HG03575 (cell line): Measurements from ENCODE around the gene HDAC4.
"Not testable (repeated sequence)": the region's sequence is repeated elsewhere in the genome, so short reads cannot be mapped to it uniquely, and the experiment has no call there.

Experiments used
- ATAC-seq: cut with Tn5 transposase; IDR thresholded peaks from one replicate; pipeline ENCODE4 v1.9.1; 2021; ENCODE audit not compliant: unreplicated experiment, insufficient number of reproducible peaks, low FRiP score; ENCODE audit errors: extremely low read depth

HDAC4 gene

DNA sequence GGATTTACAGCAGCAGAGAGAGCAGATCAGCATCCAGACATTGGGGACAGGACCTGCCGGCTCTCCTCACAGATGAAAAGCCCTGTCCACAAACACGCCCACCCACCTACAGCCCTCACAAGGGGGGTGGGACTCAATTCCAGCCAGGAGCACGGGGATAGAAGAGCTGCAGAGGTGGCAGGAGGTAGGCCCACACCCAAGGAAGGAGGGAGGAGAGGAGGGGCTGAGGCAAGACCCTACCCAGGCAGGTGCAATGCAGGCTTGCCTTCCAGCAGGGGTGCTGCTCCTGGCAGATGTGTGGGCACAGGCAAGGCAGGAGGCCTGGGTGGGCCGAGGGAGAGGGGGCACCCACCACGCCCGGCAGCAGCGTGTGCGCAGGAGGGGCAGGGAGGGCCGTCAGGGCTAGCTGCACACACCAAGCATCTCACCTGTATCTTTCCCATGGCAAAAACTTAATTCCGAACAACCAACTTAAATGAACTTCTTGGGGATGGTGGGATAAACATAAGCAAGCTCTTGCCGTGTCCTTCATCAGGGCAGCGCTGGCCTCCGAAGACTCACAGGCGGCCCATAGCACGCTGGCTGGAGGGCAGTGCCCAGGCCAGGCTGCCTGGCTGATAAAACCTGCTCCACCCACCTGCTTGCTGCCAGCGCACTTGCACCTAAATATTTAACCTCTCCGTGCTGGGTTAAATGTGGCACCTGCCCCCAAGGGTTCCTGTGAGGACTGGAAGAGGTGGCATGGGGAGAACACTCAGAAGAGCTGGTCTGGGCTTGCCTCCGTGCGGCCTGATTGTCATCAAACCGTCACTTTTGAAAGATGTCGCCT, 219.5 kb downstream of the HDAC4 start:
- no peak for ATAC-seq

DNA sequence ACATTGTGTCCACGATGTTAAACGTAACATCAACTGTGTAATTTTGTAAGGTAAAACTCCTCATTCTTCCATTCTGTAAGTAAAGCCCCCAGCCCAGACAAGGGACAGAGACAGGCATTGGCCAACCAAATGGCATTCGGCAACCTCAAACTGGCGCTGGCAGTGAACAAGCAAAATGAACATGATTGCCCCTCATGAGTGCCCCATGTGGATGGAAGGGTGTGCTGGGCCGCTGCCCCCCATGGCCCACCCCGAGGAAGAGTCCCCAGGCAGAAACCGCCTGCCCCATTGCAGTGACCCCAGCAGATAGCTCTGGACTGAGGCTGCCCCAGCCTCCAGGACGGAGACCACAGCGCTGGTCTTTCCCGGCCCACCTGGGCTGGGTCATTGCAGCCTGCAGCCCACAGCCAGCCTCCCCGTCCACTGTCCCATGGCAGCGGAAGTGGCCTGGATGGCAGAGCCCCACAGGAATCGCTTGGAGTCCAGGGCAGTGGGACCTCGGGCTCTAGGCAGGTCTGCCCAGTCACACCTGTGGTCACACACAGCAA, 220.2 kb downstream of the HDAC4 start:
- ATAC-seq: no peak

DNA sequence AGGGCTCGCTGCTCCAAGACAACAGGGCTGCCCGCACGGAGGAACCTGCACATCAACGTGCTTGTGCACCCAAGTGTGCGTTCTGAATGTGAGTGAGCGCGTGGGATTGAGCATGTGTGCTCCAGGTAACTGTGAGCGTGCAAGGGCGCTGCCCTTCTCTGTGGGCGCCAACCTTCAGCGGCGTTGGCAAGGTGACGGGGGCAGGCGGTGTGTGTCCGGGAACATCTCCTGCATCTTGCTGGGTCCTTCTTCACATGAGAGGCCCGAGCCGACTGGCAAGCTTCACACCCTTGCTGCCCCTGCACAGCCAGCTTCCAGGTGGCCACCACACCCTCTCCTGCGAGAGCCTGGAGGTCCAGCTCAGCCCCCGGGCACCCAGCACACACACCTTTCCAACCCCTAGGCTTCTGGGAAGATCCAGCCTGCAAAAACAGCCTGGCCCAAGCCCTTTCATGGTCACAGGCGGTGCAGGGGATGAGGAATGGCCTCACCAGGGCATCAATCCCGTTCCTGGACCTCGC, 220.9 kb downstream of the HDAC4 start:
- no peak for ATAC-seq

DNA sequence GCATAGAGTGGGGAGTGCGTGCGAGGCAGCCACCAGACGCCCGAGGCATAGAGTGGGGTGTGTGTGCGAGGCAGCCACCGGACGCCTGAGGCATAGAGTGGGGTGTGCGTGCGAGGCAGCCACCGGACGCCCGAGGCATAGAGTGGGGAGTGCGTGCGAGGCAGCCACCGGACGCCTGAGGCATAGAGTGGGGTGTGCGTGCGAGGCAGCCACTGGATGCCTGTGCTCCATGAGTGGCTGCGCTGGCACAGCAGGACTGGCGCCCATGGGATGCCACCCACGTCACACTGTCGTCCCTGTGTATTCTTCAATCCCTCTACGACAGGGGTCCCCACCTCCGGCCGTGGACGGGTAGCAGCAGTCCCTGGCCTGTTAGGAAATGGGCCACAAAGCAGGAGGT, 221.9 kb downstream of the HDAC4 start:
- no peak for ATAC-seq

DNA sequence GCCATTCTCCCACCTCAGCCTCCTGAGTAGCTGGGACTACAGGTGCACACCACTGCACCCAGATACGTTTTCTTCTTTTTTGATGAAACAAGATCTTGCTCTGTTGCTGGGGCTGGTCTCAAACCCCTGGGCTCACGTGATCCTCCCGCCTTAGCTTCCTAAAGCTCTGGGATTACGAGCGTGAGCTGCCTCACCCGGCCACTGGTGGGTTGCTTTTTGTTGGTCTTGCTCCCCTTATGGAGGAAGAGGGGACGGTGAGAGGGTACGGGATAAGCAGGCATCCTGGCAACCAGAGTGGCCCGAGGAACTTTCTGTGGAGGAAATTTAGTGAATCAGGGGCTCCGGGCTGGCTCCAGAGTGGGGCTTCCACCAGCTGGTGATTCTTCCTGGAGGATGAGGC, 222.3 kb downstream of the HDAC4 start:
- ATAC-seq: no peak

DNA sequence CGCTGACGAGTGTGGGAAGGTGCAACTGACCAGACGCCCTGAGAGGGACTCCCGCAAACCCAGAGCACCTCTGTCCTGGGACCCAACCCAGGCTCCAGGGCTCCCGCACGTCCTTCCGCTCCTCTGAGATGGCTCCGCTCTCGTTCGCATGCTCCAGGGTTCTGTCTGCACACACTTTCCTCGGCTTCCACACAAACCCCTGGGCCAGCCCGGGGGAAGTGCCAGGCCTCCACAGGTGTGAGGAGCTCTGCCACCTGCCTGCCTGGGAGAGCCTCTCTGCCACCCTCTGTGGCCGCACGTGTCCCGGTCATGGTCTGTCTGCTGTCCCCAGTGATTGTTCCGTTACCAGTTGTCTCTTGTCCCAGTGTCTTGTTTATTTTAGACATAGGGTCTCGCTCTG, 222.9 kb downstream of the HDAC4 start:
- no peak for ATAC-seq

DNA sequence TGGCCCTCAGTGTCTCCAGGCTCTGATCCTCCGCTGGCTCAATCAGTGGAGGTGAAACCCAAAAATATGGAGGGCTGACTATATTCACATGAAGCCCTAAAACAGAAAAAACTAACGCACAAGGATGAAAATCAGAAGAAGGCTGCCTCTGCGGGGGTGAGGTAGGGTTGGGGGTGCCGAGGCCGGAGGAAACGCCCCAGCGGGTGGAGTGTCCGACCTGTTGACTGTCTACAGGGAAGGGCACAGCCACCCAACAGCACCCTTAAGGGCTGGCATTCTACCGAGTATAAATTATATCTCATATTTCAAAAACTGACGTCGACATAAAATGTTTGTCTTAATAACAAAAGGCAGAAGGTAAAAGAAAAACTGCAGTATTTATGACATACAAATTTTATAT, 223.5 kb downstream of the HDAC4 start:
- ATAC-seq: no peak

DNA sequence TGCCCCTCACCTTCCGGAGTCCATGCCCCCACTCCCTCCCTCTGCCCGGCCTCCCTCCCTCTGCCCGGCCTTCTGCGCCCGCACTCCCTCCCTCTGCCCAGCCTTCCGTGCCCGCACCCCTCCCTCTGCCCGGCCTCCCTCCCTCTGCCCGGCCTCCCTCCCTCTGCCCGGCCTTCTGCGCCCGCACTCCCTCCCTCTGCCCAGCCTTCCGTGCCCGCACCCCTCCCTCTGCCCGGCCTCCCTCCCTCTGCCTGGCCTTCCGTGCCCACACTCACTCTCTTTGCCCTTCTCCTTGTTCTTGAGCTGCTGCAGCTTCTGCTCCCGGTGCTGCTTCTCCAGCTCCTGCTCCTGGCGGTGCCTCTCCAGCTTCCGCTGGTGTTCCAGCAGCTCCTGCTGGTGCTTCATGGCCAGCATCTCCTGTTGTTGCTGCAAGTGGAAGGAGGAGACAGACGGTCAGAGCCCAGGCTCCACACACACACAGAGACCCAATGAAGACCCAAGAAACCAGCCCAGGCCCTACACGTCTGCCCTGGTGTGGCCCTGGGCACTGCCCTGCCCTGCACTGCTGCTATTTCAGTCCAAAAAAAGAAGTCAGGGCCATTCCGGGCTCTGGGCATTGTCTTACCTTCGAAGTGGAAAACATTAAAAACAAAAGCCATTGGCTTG, 224.5 kb downstream of the HDAC4 start:
- ATAC-seq: not testable (repeated sequence)

DNA sequence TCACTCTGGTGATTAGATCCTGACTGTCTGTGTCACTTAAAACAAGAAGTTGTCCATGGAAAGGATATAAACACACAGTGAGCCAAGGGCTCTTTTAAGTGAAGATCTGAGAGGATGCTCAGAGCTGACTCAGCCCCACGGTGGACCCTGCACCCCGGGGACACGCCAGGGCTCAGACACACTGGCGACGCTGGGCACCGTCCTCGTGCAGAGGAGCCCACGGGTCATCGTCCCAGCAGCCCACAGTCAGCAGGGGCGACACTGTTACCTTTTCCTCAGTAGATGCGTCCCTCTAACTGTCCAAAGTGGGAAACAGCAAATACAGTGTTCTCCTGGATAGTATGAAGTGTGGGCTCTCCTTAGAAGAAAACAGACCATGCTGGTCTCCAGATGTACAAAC, 225.6 kb downstream of the HDAC4 start:
- no peak for ATAC-seq

DNA sequence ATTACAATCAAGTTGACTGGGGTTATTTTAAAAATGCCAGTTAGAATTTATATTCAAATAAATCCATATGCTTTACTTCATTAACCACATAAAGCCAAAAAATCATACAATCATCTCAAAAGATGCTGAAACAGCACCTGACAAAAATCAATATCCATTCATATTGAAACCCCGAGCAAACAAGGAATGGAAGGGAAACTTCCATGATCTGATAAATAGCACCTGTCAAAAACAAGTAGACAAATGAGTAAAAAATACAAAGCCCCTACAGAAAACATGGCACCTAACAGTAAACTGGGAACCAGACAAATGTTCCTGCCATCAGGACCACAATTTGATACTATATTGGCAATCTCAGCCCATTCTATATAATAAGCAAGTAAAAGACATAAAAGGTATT, 227.5 kb downstream of the HDAC4 start:
- ATAC-seq: no peak

DNA sequence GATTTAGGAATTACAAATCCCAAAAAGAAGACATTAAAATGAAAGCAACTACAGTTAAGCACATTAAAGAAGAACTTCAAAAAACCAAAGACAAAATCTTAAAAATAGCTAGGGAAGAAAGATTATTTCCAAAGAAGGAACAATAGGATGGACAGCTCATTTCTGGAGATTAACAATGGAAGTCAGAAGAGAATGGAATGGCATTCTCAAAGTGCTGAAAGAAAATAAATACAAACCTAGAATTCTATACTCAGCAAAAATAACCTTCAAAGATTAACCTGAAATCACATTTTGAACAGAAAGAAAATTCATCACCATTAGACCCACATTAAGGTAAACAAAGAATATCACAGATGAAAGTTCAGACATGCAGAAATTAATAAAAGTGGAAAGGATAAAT, 229.2 kb downstream of the HDAC4 start:
- ATAC-seq: no peak

DNA sequence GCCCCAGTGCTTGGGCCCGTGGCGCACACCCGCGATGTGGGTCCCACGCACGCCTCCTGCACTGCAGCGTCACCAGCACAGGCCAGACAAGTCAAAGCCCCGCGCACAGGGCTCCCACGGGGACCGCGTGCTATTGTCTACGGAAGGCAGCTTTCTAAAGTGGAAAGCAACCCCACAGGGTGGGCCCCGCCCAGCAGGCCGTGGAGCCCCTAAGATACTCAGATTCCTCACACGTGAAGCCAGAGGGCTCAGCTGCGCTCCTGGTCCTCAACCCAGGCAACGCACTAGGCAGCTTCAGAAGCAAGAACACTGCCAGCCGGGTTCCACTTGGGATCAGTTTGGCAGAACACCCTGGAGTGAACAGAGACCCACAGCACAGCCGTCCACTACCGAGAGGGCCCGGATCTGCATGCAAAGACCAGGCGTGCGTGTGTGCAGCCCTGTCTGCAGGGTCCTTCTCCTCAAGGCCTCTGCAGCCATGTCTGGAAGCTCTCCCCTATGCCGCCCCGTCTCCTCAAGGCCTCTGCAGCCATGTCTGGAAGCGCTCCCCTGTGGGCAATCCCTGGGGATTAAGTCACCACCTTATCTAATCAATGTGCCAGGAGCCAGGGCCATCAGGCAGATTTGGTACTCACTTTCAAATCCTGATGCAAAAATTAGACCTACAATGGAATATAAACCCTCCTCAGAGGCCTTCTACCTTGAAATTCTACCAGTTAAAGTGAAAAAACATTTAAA, 231.3 kb downstream of the HDAC4 start:
- ATAC-seq: no peak

DNA sequence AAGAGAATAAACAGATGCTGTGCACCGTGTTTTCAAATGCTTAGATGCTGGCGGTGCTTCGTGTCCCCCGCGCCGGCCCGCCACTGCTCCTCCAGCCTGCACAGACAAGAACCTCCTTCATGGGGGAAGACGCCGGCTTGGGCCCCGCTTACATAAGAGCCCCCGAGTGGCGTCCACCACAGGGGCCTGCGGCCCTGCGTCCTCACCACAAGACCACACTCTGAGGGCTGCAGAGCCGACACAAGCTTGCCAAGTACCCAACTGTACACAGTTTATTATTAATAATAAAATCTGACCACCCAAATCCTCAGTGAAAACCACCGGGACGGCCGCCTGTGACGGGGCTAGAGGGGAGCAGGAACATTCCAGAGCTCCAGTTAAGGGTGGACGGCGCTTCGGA, 232.2 kb downstream of the HDAC4 start:
- ATAC-seq: no peak

DNA sequence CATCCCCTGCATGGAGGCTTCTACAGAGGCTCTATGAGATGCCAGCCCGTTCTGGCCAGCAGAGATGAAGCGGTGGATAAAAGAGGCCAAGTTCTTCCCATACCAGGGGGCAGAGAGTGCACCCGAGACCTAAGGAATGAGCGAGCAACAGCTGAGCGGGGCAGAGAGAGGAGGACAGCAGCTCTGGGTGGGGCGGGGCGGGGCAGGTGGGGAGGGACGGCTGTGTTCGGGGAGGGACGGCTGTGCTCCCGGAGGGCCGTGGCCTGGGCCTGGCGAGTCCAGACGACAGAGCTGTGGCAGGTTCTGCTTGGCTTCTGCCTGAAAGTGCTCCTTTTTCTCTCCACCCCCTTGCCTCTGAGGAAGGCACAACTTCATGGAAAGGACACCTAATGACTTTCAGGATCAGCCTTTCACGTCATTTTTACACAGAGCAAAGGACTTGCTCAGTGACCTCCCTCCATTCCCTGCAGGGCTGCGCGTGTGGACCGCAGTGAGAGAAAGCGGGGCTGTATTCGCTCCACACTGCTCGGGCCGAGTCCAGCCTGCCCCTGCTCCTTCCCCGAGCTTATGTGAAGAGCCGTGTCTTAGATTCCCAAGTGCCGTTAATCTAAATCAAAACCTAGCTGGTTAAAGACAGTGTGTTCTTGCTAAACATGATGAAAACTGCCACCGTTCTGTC, 232.9 kb downstream of the HDAC4 start:
- no peak for ATAC-seq

DNA sequence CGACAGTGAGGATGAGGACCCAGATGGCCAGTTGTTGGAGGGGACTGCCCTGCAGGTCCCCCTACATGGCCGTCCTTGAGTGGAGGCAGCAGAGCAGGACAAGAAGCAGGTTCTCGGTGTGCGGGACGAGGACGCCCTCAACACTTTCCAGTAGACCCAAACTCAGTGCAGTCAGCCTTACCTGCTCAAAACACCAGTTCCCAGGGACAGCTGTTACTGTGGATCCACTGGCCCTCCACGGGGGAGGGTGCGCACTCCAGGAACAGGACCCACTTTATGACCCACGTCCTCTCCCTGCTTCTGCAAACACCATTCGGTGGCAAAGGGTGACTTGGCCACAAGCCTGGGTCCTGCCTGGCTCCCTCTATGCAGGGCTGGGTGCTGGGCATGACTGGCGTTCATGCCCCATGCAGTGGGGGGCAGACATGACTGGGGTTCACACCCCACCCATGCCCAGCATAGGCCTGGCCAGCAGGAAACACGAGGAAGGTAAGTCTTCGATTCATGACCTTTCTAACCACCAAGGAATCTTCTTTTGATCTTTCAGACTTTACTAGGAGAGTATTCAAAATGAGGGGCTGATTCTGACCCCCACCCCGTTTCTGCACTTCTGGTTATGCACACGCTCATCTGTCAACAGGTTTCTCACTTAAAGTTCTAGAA, 233.7 kb downstream of the HDAC4 start:
- ATAC-seq: no peak

DNA sequence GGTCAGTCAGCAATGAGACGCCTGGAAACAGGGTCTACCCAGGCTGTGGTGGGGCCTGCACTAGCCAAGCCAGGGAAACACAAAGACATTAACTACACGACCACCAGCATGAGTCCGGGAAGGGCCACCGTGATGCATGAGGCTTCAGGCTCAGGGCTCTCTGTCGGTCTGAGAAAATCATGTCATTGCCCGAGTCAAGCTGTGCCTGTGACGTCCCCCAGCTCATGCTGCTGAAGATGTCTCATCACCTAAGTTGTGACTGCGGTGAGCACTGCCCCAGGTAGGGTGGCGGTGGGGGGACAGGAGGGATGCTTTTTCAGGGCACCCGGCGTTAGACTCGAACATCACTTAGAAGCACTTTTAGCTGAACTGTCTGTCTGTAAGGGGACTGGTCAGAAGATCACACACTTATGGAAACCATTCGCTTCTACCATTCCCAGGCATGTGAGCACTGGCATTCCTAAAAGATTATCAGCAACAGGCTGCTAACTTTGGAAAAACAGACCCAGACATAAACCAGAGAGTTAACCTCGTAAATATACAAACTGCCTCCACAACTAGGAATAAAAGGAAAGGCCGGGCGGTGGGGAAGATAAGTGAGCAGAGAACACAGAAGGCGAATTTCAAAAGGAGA, 234.5 kb downstream of the HDAC4 start:
- no peak for ATAC-seq

DNA sequence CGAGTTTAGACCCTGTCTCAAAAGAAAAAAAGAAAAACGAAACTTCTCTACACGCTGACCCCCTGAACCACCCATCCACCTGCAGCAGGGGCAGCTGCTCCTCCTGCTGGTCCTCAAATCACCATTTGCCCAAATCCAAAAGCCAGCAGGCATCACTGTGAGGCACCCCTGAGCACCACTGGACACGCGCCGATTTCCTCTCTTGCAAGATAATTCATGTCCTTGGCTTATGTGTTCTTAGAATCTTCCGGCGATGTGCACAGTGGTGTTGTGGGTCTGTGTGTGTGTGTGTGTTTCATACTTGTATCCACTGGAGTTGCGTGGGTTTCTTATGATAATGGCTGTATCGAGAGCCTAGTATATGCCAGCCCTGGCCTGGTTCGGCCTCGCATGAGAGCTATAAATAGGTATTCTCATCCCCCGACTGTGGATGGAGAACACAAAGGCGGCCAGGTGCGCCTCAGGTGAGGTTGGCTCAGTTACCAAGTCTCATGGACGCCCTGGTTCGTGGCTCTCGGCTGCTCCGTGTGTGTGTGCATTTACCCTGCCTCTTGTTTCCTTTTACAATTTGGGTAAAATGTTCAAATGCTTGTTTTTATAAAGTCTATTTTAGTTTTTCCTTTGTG, 235.5 kb downstream of the HDAC4 start:
- ATAC-seq: no peak
